Mesothelial cell of epicardium (in vitro differentiated cells): ENCODE measurements around the gene PRODH2. TPM values are rescaled to one million over a fixed set of nuclear protein-coding genes. Genes with fewer than 3 reads are reported as not detected.
A peak's percentile ranks its signal among the peaks of the same experiment; 100 is the strongest.

ENCODE experiments used
- DNase-seq, 2 experiments: peaks; one replicate each; pipeline ENCODE4 v3.0.0; 2021; ENCODE audit warnings: low spot score in 2 of 2; ENCODE audit not compliant: unreplicated experiment in 2 of 2
- H3K27ac Mint-ChIP-seq: 2 replicates; pipeline ENCODE4 v1.8.0; 2021; ENCODE audit warnings: mixed read lengths
- H3K27me3 Mint-ChIP-seq: 2 replicates; pipeline ENCODE4 v1.8.0; 2021; ENCODE audit warnings: low read depth, mixed read lengths
- H3K36me3 Mint-ChIP-seq: 2 replicates; pipeline ENCODE4 v1.8.0; 2021; ENCODE audit warnings: mixed read lengths
- H3K4me1 Mint-ChIP-seq: 2 replicates; pipeline ENCODE4 v1.8.0; 2021; ENCODE audit warnings: mixed read lengths
- H3K4me3 Mint-ChIP-seq: 2 replicates; pipeline ENCODE4 v1.8.0; 2021; ENCODE audit warnings: mild to moderate bottlenecking, moderate library complexity, mixed read lengths
- H3K9me3 Mint-ChIP-seq: 2 replicates; pipeline ENCODE4 v1.8.0; 2021; ENCODE audit warnings: mixed read lengths
- total RNA-seq: library from RNA; stranded (reverse); gene quantifications from 3 replicates; pipeline ENCODE4 v1.2.1, GENCODE V29; 2021
- TF ChIP-seq, protein P1 (sequence below): fragments of 200-600 bp; sonication (generic); IDR thresholded peaks from one replicate; pipeline ENCODE4 v1.5.0; 2021; ENCODE audit warnings: antibody characterized with exemption; ENCODE audit not compliant: unreplicated experiment

The PRODH2 gene
- total RNA-seq, 1 donor from 2014 or later, result not detected

DNA sequence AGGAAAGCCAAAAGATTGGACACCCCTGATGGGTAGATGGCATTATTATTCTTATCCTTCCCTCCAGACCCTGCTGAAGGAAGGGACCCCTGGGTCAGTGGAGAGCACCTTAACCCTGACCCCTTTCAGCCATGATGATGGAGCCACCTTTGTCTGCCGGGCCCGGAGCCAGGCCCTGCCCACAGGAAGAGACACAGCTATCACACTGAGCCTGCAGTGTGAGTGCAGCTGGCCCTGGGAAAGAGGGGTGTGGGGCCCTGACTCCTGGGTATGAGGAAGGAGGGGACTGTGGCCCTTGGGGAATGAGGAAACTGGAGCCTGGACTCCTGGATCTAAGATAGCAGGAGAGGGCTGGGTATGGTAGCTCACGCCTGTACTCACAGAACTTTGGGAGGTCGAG lies 46.8 kb upstream of the PRODH2 start:
- Mint-ChIP-seq H3K9me3 (no peaks in the 10 kb centered on the region), H3K36me3 (no peaks in the 10 kb centered on the region), H3K27me3 (peaks cover 89% of the 10 kb centered on the region), H3K4me1 (peaks cover 21% of the 10 kb centered on the region), H3K27ac (no peak overlapping the region), H3K4me3 (no peak overlapping the region)
- DNase-seq, result no peak
- TF ChIP-seq, protein P1, sequence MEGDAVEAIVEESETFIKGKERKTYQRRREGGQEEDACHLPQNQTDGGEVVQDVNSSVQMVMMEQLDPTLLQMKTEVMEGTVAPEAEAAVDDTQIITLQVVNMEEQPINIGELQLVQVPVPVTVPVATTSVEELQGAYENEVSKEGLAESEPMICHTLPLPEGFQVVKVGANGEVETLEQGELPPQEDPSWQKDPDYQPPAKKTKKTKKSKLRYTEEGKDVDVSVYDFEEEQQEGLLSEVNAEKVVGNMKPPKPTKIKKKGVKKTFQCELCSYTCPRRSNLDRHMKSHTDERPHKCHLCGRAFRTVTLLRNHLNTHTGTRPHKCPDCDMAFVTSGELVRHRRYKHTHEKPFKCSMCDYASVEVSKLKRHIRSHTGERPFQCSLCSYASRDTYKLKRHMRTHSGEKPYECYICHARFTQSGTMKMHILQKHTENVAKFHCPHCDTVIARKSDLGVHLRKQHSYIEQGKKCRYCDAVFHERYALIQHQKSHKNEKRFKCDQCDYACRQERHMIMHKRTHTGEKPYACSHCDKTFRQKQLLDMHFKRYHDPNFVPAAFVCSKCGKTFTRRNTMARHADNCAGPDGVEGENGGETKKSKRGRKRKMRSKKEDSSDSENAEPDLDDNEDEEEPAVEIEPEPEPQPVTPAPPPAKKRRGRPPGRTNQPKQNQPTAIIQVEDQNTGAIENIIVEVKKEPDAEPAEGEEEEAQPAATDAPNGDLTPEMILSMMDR, result no peak

DNA sequence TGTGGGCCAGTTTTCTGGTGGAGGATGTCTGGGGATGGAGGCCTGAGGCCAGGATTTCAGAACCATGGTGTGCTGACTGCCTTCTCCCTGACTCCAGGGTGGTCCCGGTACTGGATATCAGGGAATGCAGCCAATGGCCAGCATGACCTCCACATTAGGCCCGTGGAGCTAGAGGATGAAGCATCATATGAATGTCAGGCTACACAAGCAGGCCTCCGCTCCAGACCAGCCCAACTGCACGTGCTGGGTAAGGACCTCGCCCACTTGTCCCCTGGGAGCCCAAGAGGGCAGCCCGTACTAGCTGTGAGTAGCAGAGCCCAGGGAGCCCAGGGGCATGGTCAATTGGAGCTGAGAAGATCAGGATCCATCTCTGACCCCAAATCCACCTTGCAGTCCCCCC lies 45.7 kb upstream of the PRODH2 start:
- Mint-ChIP-seq H3K27me3 (peaks cover 88% of the 10 kb centered on the region), H3K36me3 (no peaks in the 10 kb centered on the region), H3K4me3 (no peak overlapping the region), H3K4me1 (peaks cover 21% of the 10 kb centered on the region), H3K9me3 (no peaks in the 10 kb centered on the region), H3K27ac (no peak overlapping the region)
- TF ChIP-seq, protein P1, result no peak
- no peak for DNase-seq

DNA sequence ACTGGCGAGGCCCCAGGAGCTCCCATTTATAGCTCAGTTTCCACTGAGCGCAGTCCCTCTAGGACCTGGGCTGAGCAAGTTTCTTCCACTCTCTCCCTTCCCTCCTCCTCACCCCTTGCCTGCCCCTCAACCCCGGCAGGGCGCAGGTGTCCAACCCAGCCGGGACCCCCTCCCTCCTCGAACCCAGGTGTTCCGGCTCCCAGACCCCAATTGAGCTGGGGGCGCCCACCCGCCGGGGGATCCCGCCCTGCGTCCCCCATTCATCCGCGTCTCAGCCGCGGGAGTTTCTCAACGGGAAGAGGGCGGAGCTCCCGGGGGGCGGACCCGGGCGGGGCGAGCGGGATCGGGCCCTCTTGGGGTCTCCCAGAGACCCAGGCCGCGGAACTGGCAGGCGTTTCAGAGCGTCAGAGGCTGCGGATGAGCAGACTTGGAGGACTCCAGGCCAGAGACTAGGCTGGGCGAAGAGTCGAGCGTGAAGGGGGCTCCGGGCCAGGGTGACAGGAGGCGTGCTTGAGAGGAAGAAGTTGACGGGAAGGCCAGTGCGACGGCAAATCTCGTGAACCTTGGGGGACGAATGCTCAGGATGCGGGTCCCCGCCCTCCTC lies 44.0 kb upstream of the PRODH2 start, which contains the start of gene KIRREL2:
Gene KIRREL2, plus strand, starts transcription at position 366 of the 604 bp plus-strand sequence. Its CDS starts 209 bp downstream, at position 575.
- H3K4me3 Mint-ChIP-seq, result peak within 1 kb of the TSS; percentile 69
- peak in 1 of 2 experiments; percentile 63 for DNase-seq
- TF ChIP-seq, protein P1, result no peak
- no peaks in the 10 kb centered on the region for H3K9me3 Mint-ChIP-seq
- peaks cover 23% of the 10 kb centered on the region for H3K4me1 Mint-ChIP-seq
- H3K36me3 Mint-ChIP-seq, result no peaks in the 10 kb centered on the region
- H3K27ac Mint-ChIP-seq, result no peak within 1 kb of the TSS
- peaks cover 90% of the 10 kb centered on the region for H3K27me3 Mint-ChIP-seq

DNA sequence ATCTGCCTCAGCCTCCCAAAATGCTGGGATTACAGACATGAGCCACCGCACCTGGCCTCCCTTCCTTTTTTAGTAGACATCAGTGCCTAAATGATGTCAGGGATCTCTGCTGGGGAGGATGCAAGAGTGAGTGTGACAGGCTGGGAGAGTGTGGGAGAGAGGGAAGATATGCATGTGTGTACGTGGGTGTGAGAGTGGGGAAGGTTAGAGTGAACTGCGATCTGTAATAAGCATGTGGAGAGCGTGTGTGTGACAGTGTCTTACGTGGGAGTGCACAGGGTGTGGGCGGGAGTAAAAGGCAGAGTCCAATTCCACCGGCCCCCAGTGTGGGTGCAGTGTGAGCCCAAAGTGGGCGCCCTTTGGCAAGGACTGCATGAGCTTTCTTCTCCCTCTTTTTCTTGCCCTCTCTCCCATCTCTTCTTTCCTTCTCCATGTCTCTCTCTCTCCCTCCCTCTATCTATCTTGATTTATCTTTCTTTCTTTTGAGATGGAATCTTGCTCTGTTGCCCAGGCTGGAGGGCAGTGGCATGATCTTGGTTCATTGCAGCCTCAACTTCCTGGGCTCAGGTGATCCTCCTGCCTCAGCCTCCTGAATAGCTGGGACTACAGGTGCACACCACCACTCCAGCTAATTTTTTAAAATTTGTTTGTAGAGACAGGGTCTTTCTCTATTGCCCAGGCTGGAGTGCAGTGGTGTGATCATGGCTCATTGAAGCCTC lies 40.6 kb upstream of the PRODH2 start:
- DNase-seq, result no peak
- H3K4me1 Mint-ChIP-seq, result peaks cover 16% of the 10 kb centered on the region
- H3K36me3 Mint-ChIP-seq, result no peaks in the 10 kb centered on the region
- H3K27me3 Mint-ChIP-seq, result peaks cover 89% of the 10 kb centered on the region
- TF ChIP-seq, protein P1, result no peak
- H3K4me3 Mint-ChIP-seq, result no peak overlapping the region
- no peak overlapping the region for H3K27ac Mint-ChIP-seq
- H3K9me3 Mint-ChIP-seq, result no peaks in the 10 kb centered on the region

DNA sequence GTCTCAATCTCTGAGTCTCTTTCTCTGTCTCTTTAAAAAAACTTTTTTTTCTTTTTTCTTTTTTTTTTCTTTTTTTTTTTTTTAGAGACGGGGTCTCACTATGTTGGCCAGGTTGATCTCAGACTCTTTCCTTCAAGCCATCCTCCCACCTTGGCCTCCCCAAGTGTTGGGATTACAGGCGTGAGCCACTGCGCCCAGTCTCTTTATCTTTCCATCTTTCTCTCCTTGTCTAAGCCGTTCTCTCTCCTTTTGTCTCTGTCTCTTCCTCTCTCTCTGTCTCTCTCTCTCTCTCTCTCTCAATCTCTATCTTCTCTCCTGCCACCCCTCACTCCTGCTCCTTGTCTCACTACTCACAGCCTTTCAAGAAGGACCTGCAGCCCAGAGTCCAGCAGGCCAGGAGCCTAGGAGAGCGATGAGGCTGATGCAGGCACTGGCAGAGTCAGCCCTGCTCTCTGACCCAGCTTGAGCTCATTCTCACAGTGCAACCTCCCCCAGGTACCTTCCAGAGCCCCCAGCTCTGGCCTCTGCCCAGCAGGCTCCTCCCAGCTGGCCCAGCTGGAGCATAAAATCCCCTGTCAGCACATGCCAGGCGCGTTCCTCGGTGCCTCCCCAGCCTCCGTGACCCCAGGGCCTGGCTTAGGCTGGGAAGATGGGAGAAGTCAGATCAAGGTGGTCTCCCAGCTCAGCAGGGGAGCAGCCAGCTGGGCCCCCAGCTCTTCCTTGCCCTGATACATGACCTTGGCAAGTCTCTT lies 39.6 kb upstream of the PRODH2 start, which contains the start of gene NPHS1:
Gene NPHS1, minus strand, starts transcription at position 476 of the 752 bp plus-strand sequence. CDS start 667 bp downstream, outside the sequence.
- H3K27me3 Mint-ChIP-seq, result peaks cover 89% of the 10 kb centered on the region

More for the DNA sequence above, 39.6 kb upstream of the PRODH2 start, which contains the start of gene NPHS1:
- DNase-seq, result no peak
- no peaks in the 10 kb centered on the region for H3K9me3 Mint-ChIP-seq
- H3K4me1 Mint-ChIP-seq, result peaks cover 16% of the 10 kb centered on the region
- H3K27ac Mint-ChIP-seq, result no peak within 1 kb of the TSS
- H3K36me3 Mint-ChIP-seq, result no peaks in the 10 kb centered on the region
- H3K4me3 Mint-ChIP-seq, result no peak within 1 kb of the TSS
- TF ChIP-seq, protein P1, result no peak
